ENCODE results near the gene PPP2R2D.

DNA sequence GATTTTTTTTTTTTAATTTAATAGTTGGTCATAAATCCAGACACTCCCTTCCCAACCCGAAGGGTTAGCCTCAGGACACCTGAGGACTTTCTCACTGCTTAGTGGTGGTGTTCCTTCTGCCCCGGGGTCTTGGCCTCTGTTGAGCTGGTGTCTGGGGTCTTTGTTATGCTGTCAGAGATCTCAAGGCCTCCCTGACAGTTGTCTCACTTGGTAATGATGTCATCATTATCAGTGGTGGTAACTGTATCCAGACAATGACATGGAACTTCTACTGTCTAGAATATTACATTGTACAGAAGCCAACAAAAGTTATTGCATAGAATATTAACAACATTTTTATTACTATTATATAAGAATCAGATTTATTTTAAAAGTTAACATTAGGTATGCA is 32.9 kb downstream of the PPP2R2D start:
- TF ChIP-seq, protein P1, sequence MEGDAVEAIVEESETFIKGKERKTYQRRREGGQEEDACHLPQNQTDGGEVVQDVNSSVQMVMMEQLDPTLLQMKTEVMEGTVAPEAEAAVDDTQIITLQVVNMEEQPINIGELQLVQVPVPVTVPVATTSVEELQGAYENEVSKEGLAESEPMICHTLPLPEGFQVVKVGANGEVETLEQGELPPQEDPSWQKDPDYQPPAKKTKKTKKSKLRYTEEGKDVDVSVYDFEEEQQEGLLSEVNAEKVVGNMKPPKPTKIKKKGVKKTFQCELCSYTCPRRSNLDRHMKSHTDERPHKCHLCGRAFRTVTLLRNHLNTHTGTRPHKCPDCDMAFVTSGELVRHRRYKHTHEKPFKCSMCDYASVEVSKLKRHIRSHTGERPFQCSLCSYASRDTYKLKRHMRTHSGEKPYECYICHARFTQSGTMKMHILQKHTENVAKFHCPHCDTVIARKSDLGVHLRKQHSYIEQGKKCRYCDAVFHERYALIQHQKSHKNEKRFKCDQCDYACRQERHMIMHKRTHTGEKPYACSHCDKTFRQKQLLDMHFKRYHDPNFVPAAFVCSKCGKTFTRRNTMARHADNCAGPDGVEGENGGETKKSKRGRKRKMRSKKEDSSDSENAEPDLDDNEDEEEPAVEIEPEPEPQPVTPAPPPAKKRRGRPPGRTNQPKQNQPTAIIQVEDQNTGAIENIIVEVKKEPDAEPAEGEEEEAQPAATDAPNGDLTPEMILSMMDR (conservative IDR thresholded peaks at IDR 0.05; ENCODE audit: low read length): no peak
- TF ChIP-seq EZH2phosphoT487 (IDR thresholded peaks at IDR 0.05; ENCODE audit: borderline replicate concordance): no peak
